GM19351 (cell line): ENCODE measurements around the gene CACNA1B.
"Not testable (repeated sequence)": the region's sequence is repeated elsewhere in the genome, so short reads cannot be mapped to it uniquely, and the experiment has no call there.

ENCODE experiments used
- ATAC-seq: cut with Tn5 transposase; IDR thresholded peaks from one replicate; pipeline ENCODE4 v1.9.1; 2021; ENCODE audit warnings: mild to moderate bottlenecking, moderate library complexity; ENCODE audit not compliant: unreplicated experiment

Gene CACNA1B

GRCh38 chr9:138094028-138094427, 216.4 kb downstream of the CACNA1B start:
- ATAC-seq: no peak

GRCh38 chr9:138095813-138096518, 218.4 kb downstream of the CACNA1B start:
- no peak for ATAC-seq

- ATAC-seq: no peak
Measured at GRCh38 chr9:138096519-138096845, 218.9 kb downstream of the CACNA1B start.

GRCh38 chr9:138097501-138097991, 220.0 kb downstream of the CACNA1B start:
- no peak for ATAC-seq

GRCh38 chr9:138098116-138098907, 220.7 kb downstream of the CACNA1B start:
- no peak for ATAC-seq

- no peak for ATAC-seq
Measured at GRCh38 chr9:138098908-138099791, 221.6 kb downstream of the CACNA1B start.

GRCh38 chr9:138099803-138100598, 222.4 kb downstream of the CACNA1B start:
- ATAC-seq: no peak

- ATAC-seq: no peak
Measured at GRCh38 chr9:138100711-138101350, 223.2 kb downstream of the CACNA1B start.

GRCh38 chr9:138101444-138102234, 224.1 kb downstream of the CACNA1B start:
- no peak for ATAC-seq

- ATAC-seq: no peak
Measured at GRCh38 chr9:138102246-138103051, 224.9 kb downstream of the CACNA1B start.

GRCh38 chr9:138103111-138103848, 225.7 kb downstream of the CACNA1B start:
- ATAC-seq: no peak

GRCh38 chr9:138103849-138104206, 226.2 kb downstream of the CACNA1B start:
- ATAC-seq: no peak

- no peak for ATAC-seq
Measured at GRCh38 chr9:138104251-138105122, 226.9 kb downstream of the CACNA1B start.

GRCh38 chr9:138105123-138105415, 227.5 kb downstream of the CACNA1B start:
- no peak for ATAC-seq

GRCh38 chr9:138105561-138106505, 228.3 kb downstream of the CACNA1B start:
- ATAC-seq: no peak

GRCh38 chr9:138107039-138107438, 229.5 kb downstream of the CACNA1B start:
- not testable (repeated sequence) for ATAC-seq
